ENCODE data around the gene PAXX.
A peak's percentile ranks its signal among the peaks of the same experiment; 100 is the strongest.

The PAXX gene

DNA sequence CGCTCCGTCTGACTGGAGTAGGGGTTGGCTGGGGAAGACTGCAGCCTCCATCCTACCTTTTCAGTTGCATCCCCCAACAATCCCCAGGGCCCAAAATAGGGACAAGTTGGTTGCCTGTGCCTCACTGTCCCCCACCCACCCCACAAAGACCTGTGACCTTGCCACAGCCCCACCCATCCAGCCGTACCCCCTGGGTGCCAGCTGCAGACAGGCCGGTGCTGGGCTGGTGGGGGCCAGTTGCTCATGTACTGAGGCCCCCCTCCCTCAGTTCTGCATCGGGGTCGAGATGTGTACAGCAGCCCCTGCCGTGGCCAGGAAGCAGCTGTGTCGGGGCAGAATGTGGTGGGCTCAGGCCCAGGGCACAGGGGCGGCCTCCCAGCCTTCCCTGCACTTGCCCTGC, 9.1 kb upstream of the PAXX start:
- no peak for DNase-seq

DNA sequence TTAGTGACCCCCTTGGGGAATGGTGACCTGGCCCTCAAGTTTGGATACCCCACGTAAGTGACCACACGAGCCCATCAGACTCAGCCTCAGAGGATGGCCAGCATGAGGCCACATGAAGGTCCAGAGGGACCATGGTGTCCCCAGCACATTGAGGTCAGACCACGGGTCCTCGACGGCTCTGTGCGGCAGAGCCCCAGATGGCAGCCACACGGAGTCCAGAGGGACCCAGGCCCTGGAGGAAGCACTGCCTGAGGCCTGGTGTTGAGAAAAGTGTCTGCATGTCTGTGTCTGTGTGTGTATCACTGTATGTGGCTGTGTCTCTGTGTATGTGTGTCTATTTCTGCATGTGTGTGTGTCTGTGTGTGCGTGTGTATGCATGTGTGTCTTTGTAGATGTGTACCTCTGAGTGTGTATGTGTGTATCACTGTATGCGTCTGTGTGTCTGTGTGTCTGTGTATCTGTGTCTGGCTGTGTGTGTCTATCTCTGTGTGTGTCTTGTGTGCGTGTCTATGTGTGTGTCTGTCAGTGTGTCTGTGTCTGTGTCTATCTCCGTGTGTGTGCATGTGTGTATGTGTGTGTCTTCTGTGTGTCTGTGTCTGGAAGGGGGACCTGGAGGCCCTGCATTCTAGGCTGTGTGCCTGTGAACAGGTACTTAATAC, 8.4 kb upstream of the PAXX start:
- DNase-seq: no peak

- no peak for DNase-seq
Measured at GRCh38 chr9:136984464-136985026, 7.7 kb upstream of the PAXX start.

DNA sequence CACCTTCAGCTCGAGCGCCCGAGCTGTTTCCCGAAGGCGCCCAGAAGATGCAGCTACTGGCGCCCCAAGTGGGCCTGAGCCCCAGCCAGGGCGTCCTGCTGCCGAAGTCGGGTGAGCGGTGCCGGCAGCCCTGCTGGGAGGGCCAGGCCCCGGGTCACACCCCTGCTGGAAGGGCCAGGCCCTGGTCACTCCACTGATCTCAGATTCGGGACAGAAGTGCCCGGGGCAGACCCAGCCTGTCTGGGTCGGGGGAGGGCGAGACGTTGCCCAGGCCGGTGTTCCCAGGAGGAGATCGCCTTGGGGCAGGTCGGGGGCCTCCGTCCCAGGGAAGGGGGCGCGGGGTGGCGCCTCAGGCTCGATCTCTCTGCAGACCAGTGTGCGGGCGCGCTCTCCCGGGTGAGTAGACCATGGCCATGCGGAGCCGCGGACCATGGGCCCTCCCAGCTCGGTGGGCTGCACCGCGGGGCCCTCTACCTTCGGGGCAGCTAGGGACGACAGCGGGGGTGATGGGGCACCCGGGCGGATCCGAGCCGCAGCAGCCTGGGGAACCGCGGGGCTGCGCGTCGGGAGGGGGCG, 7.1 kb upstream of the PAXX start:
- DNase-seq: peak; percentile 33

DNA sequence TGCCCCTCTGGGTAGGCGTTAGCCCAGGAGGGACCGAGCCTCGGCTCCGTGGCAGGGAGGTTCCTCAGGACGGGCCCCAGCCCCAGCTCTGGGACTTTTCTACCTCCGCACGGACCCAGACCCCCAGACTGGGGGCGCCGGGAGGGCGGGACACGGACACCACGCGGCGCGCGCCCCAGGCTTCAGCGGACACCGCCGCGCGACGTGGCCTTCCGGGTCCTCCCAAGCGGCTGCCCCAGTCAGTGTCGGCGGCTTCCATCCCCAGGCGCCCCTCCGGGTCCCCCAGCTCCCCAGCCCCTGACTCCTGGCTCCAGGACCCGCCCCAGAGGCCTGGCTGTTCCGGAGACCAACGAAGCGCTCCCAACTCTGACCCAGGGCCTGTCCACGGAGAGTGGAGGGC, 6.4 kb upstream of the PAXX start:
- no peak for DNase-seq

DNA sequence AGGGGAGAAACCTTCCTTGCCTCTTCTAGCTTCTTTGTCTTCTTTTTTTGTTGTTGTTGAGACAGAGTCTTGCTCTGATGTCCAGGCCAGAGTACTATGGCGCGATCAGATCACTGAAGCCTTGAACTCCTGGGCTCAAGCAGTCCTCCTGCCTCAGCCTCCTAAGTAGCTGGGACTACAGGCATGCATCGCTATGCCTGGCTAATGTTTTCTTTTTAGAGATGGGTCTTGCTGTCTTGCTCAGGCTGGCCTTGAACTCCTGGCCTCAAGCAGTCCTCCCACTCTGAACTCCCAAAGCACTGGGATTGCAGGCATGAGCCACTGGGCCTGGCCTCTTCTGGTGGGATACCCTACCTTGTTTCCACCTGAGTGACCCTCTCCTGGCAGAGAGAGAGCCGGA, 3.4 kb upstream of the PAXX start:
- DNase-seq: no peak

DNA sequence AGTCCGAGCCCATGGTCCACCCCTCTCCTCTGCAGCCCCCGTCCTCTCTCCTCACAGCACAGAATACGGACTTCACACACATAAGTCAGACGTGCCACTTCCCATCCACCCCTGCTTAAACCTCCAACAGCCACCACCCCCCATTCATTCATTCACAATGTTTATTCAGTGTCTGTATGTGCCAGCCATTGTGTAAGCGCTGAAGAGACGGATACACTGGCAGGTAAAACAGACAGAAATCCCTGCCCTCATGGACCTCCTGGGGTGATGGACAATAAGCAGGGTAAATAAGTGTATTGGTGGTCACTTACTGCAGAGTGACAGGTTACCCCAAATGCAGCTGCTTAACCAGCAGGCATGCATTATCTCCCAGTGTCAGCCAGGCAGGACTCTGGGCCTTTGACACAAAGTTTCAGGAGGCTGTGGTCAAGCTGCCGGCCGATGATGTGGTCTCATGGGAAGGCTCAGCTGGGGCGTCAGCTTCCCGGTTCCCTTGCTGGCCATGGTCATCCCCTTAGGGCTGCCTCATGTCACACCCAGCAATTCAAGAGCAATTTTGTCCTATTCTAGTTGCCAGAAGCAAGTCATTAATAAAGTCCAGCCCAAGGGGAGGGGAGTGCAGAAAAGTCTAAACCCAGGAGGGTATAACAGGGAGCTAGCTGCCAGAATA, 1.8 kb upstream of the PAXX start:
- no peak for DNase-seq

GRCh38 chr9:136992819-136993369, 672 bp downstream of the PAXX start:
- no peak for DNase-seq

DNA sequence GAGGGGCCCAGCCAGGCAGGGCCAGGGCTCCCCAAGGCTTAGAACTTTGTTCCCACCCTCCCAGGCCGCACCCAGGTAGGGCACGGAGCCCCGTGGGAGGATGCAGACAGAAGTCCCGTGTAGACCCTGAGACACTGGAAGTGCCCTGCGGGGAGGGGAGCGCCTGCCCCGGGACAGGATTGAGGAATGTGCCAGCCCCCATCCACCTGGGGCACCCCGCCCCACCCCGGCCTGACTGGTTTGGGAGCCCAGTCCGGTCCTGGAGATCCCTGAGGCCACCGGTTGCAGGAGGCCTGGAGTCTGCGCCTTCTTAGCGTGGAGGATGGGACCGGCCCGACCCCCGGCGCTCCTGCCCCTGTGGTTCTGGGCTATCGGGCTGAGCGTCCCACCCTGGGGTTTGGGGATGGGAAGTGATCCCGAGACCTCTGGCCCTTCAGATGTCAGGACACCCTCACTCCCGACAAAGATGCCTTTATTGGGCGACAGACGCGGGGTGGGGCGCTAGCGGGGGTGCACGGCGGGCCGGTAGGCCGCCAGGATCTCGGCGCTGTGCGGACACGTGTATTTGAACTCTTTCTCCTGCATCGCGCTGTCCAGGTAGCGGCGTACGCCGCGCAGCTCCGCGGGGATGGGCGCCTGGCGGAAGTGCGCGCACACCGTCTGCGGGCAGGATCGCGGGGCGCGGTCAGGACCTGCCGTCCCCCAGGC, 2.1 kb downstream of the PAXX start:
- DNase-seq: no peak

GRCh38 chr9:136994888-136995230, 2.6 kb downstream of the PAXX start:
- no peak for DNase-seq

GRCh38 chr9:136995362-136995761, 3.1 kb downstream of the PAXX start:
- DNase-seq: no peak

- no peak for DNase-seq
Measured at GRCh38 chr9:136995772-136996311, 3.6 kb downstream of the PAXX start.

GRCh38 chr9:136996361-136997292, 4.4 kb downstream of the PAXX start, which contains the start of gene CLIC3:
CLIC3 (minus strand) TSS chr9:136996568; CDS start chr9:136996543, 25 bp downstream.
- peak; percentile 66 for DNase-seq

- DNase-seq: peak; percentile 28
Measured at GRCh38 chr9:136997371-136997770, 5.1 kb downstream of the PAXX start.

- DNase-seq: peak; percentile 43
Measured at GRCh38 chr9:136997830-136998234, 5.6 kb downstream of the PAXX start.

- no peak for DNase-seq
Measured at GRCh38 chr9:137000177-137000930, 8.1 kb downstream of the PAXX start.

DNA sequence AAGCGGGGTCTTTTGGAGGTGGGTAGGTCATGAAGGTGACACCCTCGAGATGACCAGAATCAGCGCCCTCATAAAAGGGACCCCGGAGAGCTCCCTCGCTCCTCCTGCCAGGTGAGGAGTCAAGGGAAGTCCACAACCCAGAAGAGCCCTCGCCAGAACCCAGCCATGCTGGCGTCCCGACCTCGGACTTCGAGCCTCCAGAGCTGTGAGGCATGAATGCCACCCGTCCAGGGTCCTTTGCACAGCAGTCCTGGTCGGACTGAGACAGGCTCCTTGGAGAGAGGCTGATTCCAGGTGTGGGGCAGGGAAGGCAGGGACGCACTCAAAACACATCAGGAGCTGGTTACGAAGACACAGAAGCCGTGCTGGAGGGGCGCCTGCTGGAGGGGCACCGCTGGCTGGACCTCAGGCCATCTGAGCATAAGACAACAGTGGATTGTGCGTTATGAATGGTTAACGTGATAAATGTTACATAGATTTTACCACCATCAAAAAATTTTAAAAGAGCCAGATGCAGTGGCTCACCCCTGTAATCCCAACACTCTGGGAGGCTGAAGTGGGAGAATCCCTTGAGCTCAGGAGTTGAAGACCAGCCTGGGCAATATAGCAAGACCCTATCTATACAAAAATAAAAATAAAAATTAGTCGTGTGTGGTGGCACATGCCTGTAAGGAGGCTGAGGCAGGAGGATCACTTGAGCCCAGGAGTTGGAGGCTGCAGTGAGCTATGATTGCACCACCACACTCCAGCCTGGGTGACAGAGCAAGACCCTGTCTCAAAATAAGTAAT, 9.8 kb downstream of the PAXX start:
- no peak for DNase-seq

GRCh38 chr9:137002646-137003041, 10.4 kb downstream of the PAXX start:
- no peak for DNase-seq

- peak; percentile 34 for DNase-seq
Measured at GRCh38 chr9:137004285-137004684, 12.1 kb downstream of the PAXX start.

Data from activated T-cell treated with anti-CD3 and anti-CD28 coated beads, Interleukin-2, amount 50 U/mL, for 1 hour (primary cell).